IMR-90 (cell line): ENCODE measurements around the gene C6orf47. TPM values are rescaled to one million over a fixed set of nuclear protein-coding genes. Genes with fewer than 3 reads are reported as not detected.

ENCODE experiments used
- ATAC-seq: fragments of 200-7000 bp; cut with Tn5 transposase; 2 replicates; pipeline ENCODE4 v1.9.1; 2020; ENCODE audit warnings: low read depth, mild to moderate bottlenecking, moderate library complexity
- BruUV-seq: library from RNA; stranded (reverse); fragments of 400-500 nt; replicated peaks from 2 replicates; lab custom pipeline; 2021; lab: Mats Ljungman, UMichigan
- CTCF ChIA-PET: fragments of 300-600 bp; formaldehyde crosslinking; extraction: SDS; loops from one replicate; lab custom pipeline; 2021; ENCODE audit warnings: antibody characterized with exemption; lab: Yijun Ruan, JAX
- POLR2A ChIA-PET: fragments of 300-600 bp; sonication (Branson Sonifier 250); formaldehyde crosslinking; loops from one replicate; lab custom pipeline; 2022; ENCODE audit warnings: antibody characterized with exemption; ENCODE audit not compliant: unreplicated experiment; lab: Charles Lee
- DNase-seq: peaks from one replicate; pipeline ENCODE4 v3.0.0; 2013
- H2AFZ ChIP-seq: replicated peaks from 2 replicates; pipeline ENCODE3; 2013; ENCODE audit warnings: low read length, mild to moderate bottlenecking; ENCODE audit not compliant: poor library complexity
- H2AK5ac ChIP-seq: 2 replicates; pipeline ENCODE4 v1.6.1; 2013; ENCODE audit warnings: low read depth, low read length, inconsistent platforms
- H2AK9ac ChIP-seq: replicated peaks from 2 replicates; pipeline ENCODE3; 2013; ENCODE audit warnings: mild to moderate bottlenecking, low read depth, low read length, moderate library complexity; ENCODE audit not compliant: poor library complexity
- H2BK120ac ChIP-seq: 2 replicates; pipeline ENCODE4 v1.6.1; 2013; ENCODE audit warnings: low read depth, low read length, inconsistent platforms
- H2BK15ac ChIP-seq: 3 replicates; pipeline ENCODE4 v1.6.1; 2013; ENCODE audit warnings: low read depth, low read length, inconsistent platforms
- H2BK20ac ChIP-seq: 2 replicates; pipeline ENCODE4 v1.6.1; 2013; ENCODE audit warnings: low read depth, mild to moderate bottlenecking, inconsistent platforms, low read length, moderate library complexity
- H2BK5ac ChIP-seq: 2 replicates; pipeline ENCODE4 v1.6.1; 2013; ENCODE audit warnings: mild to moderate bottlenecking, low read depth, low read length, inconsistent platforms; ENCODE audit not compliant: poor library complexity, severe bottlenecking
- H3K14ac ChIP-seq: replicated peaks from 2 replicates; pipeline ENCODE4 v1.6.1; 2013; ENCODE audit warnings: low read depth, low read length, inconsistent platforms
- H3K18ac ChIP-seq: 2 replicates; pipeline ENCODE4 v1.6.1; 2013; ENCODE audit warnings: low read depth, low read length, control low read depth
- H3K23ac ChIP-seq: 2 replicates; pipeline ENCODE4 v1.6.1; 2013; ENCODE audit warnings: low read depth, low read length, inconsistent platforms
- H3K27ac ChIP-seq: 2 replicates; pipeline ENCODE4 v1.5.1; 2013; ENCODE audit warnings: mild to moderate bottlenecking, control low read depth, low read length; ENCODE audit not compliant: insufficient read depth
- H3K27me3 ChIP-seq: 2 replicates; pipeline ENCODE4 v1.6.1; 2013; ENCODE audit warnings: low read length; ENCODE audit not compliant: control insufficient read depth, insufficient read depth
- H3K36me3 ChIP-seq: 2 replicates; pipeline ENCODE4 v1.6.1; 2013; ENCODE audit warnings: low read length, mixed read lengths; ENCODE audit not compliant: control insufficient read depth, insufficient read depth
- H3K4ac ChIP-seq: 2 replicates; pipeline ENCODE4 v1.6.1; 2013; ENCODE audit warnings: low read depth, low read length, inconsistent platforms
- H3K4me1 ChIP-seq: 2 replicates; pipeline ENCODE4 v1.6.1; 2013; ENCODE audit warnings: low read length, mixed read lengths; ENCODE audit not compliant: control insufficient read depth, insufficient read depth
- H3K4me2 ChIP-seq: 2 replicates; pipeline ENCODE4 v1.6.1; 2013; ENCODE audit warnings: low read depth, mild to moderate bottlenecking, control low read depth, low read length, moderate library complexity
- H3K4me3 ChIP-seq: 2 replicates; pipeline ENCODE4 v1.5.1; 2013; ENCODE audit warnings: low read depth, mild to moderate bottlenecking, control low read depth, low read length, moderate library complexity; ENCODE audit not compliant: insufficient read depth
- H3K56ac ChIP-seq: 2 replicates; pipeline ENCODE4 v1.6.1; 2013; ENCODE audit warnings: low read length, inconsistent platforms; ENCODE audit not compliant: insufficient read depth; ENCODE audit errors: extremely low read depth
- H3K79me1 ChIP-seq, 2 experiments: 2 replicates each; pipeline ENCODE4 v1.6.1; 2013; ENCODE audit warnings: low read length in 2 of 2, inconsistent platforms in 1 of 2, low read depth in 1 of 2
- H3K9ac ChIP-seq: 2 replicates; pipeline ENCODE4 v1.6.1; 2013; ENCODE audit warnings: low read depth, low read length, control low read depth
- H3K9me1 ChIP-seq: 2 replicates; pipeline ENCODE4 v1.6.1; 2013; ENCODE audit warnings: low read length, inconsistent platforms; ENCODE audit not compliant: insufficient read depth
- H3K9me3 ChIP-seq: 2 replicates; pipeline ENCODE4 v1.6.1; 2013; ENCODE audit warnings: low read length; ENCODE audit not compliant: control insufficient read depth, insufficient read depth
- H4K20me1 ChIP-seq: 2 replicates; pipeline ENCODE4 v1.6.1; 2013; ENCODE audit warnings: low read length, inconsistent platforms; ENCODE audit not compliant: insufficient read depth
- H4K5ac ChIP-seq: 2 replicates; pipeline ENCODE4 v1.6.1; 2013; ENCODE audit warnings: mild to moderate bottlenecking, low read depth, low read length, control low read depth
- H4K8ac ChIP-seq, 2 experiments: 2 replicates each; pipeline ENCODE4 v1.6.1; 2013; ENCODE audit warnings: low read depth in 2 of 2, low read length in 2 of 2, control low read depth in 1 of 2, inconsistent platforms in 1 of 2
- H4K91ac ChIP-seq: 2 replicates; pipeline ENCODE4 v1.6.1; 2013; ENCODE audit warnings: low read depth, low read length, inconsistent platforms; ENCODE audit not compliant: insufficient read depth
- BHLHE40 ChIP-seq: fragments of 150-350 bp; IDR thresholded peaks from 2 replicates; pipeline ENCODE4 v1.6.1; 2016; ENCODE audit warnings: mild to moderate bottlenecking, low read depth, low read length
- CHD1 ChIP-seq: IDR thresholded peaks from 2 replicates; pipeline ENCODE4 v1.6.1; 2012; ENCODE audit warnings: low read depth, low read length, improper control_type of control experiment
- MAZ ChIP-seq: IDR thresholded peaks from 2 replicates; pipeline ENCODE4 v1.6.1; 2012; ENCODE audit warnings: low read depth, mild to moderate bottlenecking, low read length, improper control_type of control experiment, moderate library complexity, borderline replicate concordance
- POLR2A ChIP-seq: IDR thresholded peaks from 2 replicates; pipeline ENCODE4 v1.6.1; 2012; ENCODE audit warnings: mild to moderate bottlenecking, low read depth, low read length
- WGBS, 2 experiments: methylation state at CpG; one replicate each; pipeline versions ENCODE4 v1.1.5 to v1.1.7; 2013; ENCODE audit warnings: missing lambda C conversion rate in 2 of 2; ENCODE audit not compliant: insufficient read length in 1 of 2; ENCODE audit errors: extremely low coverage in 2 of 2; 5-methylcytosine and 5-hydroxymethylcytosine counted together
- dilution Hi-C: fragments of 300-500 bp; cut with HindIII; formaldehyde crosslinking; loops from one replicate; pipeline ENCODE4 v1.14.3; 2018; ENCODE audit warnings: low sequenced_read_pairs; ENCODE audit not compliant: unreplicated experiment
- in situ Hi-C: fragments of 300-500 bp; cut with MboI; formaldehyde crosslinking; loops from 3 replicates; pipeline ENCODE4 v1.14.3; 2019; ENCODE audit warnings: low sequenced_read_pairs, inconsistent platforms, mixed read lengths
- intact Hi-C: fragments of 100-400 bp; cut with micrococcal nuclease; formaldehyde crosslinking; loops from 2 replicates; pipeline ENCODE4 v1.10.0; 2022
- polyA plus RNA-seq, 3 experiments: library from polyadenylated mRNA; depleted of rRNA; stranded (reverse); fragments of >200 nt; gene quantifications; 2 replicates each; pipeline ENCODE4 v1.2.3, GENCODE V29; 2012; ENCODE audit warnings: low replicate concordance in 1 of 3
- total RNA-seq: library from RNA; depleted of rRNA; stranded (reverse); fragments of >200 nt; gene quantifications from 2 replicates; pipeline ENCODE4 v1.2.3, GENCODE V29; 2012
- TF ChIP-seq, protein P1 (sequence below): conservative IDR thresholded peaks from 2 replicates; pipeline ENCODE4 v1.5.1; 2012; ENCODE audit warnings: mild to moderate bottlenecking, low read depth, low read length, improper control_type of control experiment

C6orf47 gene
- total and polyA plus RNA-seq, 2 of the 4 experiments (the other 2 are of a cell fraction) = 8.9 to 14.2 TPM

DNA sequence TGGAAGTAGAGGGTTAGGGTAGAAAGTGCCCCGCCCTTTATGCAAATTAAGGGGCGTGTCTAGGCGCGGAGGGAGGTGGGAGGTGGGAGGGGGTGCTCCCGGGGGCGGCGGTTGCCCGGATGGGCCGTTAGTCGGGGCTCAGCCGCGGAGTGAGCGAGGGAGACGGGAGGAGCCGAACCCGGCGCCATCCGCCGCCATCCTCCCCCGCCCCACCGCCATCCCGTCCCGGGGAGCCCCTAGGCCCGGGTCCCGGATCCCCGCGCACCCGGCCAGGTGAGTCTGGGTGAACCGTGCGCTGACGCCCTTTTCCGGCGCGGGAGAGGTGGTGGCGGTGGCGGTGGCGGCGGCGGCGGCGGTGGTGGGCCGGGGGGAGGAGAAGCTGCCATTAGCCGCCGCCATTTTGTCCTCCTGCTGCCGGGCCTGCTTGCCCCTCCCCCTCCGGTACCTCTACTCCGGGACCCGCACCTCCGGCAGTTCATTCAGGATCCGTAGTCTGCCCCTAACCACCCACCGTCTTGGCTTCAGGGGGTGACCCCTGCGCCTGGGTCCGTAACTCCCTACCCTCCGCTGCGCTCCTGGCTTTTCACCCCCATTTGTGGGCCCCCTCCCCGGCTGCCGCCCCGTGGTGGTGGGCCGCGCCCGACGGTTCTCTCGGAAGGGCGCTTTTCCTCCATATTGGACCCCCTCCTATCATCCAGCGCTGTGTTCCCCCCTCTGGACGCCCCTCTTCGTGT, 39.8 kb downstream of the C6orf47 start, which contains the start of gene PRRC2A:
Gene PRRC2A, plus strand, starts transcription at position 130 of the 734 bp plus-strand sequence. CDS start 2,075 bp downstream, outside the sequence.
- TF ChIP-seq BHLHE40 (no peak), POLR2A (peak; percentile 91), MAZ (peak; percentile 99), CHD1 (peak; percentile 78; the same call in 1 of the 2 replicates)
- TF ChIP-seq, protein P1, sequence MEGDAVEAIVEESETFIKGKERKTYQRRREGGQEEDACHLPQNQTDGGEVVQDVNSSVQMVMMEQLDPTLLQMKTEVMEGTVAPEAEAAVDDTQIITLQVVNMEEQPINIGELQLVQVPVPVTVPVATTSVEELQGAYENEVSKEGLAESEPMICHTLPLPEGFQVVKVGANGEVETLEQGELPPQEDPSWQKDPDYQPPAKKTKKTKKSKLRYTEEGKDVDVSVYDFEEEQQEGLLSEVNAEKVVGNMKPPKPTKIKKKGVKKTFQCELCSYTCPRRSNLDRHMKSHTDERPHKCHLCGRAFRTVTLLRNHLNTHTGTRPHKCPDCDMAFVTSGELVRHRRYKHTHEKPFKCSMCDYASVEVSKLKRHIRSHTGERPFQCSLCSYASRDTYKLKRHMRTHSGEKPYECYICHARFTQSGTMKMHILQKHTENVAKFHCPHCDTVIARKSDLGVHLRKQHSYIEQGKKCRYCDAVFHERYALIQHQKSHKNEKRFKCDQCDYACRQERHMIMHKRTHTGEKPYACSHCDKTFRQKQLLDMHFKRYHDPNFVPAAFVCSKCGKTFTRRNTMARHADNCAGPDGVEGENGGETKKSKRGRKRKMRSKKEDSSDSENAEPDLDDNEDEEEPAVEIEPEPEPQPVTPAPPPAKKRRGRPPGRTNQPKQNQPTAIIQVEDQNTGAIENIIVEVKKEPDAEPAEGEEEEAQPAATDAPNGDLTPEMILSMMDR = no peak
- no peaks in the 10 kb centered on the region for H3K9me3 ChIP-seq
- peak within 1 kb of the TSS; percentile 98 for H4K91ac ChIP-seq
- H3K56ac ChIP-seq = peak within 1 kb of the TSS; percentile 97
- in situ Hi-C loops = no loop called here
- ChIA-PET POLR2A (no interaction called here), CTCF (no interaction called here)
- peak within 1 kb of the TSS; percentile 78 for H3K18ac ChIP-seq
- H4K5ac ChIP-seq = peak within 1 kb of the TSS; percentile 79
- DNase-seq = peak; percentile 59
- peaks cover 44% of the 10 kb centered on the region for H4K20me1 ChIP-seq
- peak within 1 kb of the TSS; percentile 99 for H3K23ac ChIP-seq
- peaks cover 6 to 38% of the 10 kb centered on the region in 2 experiments for H3K79me1 ChIP-seq
- peak within 1 kb of the TSS; percentile 100 for H2AK9ac ChIP-seq
- intact Hi-C loops = loop anchor here (1.0 kb wide), 1 partner anchor 32 kb away; the partner anchor contains the start of gene BAG6
- no TSS peak for BruUV-seq
- H3K4ac ChIP-seq = peak within 1 kb of the TSS; percentile 98
- ATAC-seq = peak; percentile 79
- peak within 1 kb of the TSS; percentile 98 for H2BK5ac ChIP-seq
- no peak within 1 kb of the TSS for H2BK20ac ChIP-seq
- H3K4me3 ChIP-seq = peak within 1 kb of the TSS; percentile 81
- peaks cover 29% of the 10 kb centered on the region for H3K36me3 ChIP-seq
- peak within 1 kb of the TSS; percentile 71; the same call in 2 of the 3 replicates for H2BK15ac ChIP-seq
- dilution Hi-C loops = no loop called here
- peak within 1 kb of the TSS; percentile 99 for H4K8ac ChIP-seq
- 0% methylated on average over 14 of the region's 67 CpGs; no CpG with 5 or more reads in 1 of the 2 experiments for WGBS, 2 experiments
- H3K4me2 ChIP-seq = peak within 1 kb of the TSS; percentile 98
- H2AFZ ChIP-seq = peak within 1 kb of the TSS; percentile 99
- no peaks in the 10 kb centered on the region for H3K27me3 ChIP-seq
- peak within 1 kb of the TSS; percentile 82 for H2BK120ac ChIP-seq
- H3K14ac ChIP-seq = peak within 1 kb of the TSS; percentile 100
- H3K27ac ChIP-seq = peak within 1 kb of the TSS; percentile 99
- H2AK5ac ChIP-seq = peak within 1 kb of the TSS; percentile 97
- H3K9ac ChIP-seq = peak within 1 kb of the TSS; percentile 100
- H3K9me1 ChIP-seq = peaks cover 6% of the 10 kb centered on the region
- H3K4me1 ChIP-seq = no peaks in the 10 kb centered on the region
